Stomach (tissue), 9 donors: ENCODE data around the gene RND1. TPM values are rescaled to one million over a fixed set of nuclear protein-coding genes. Genes with fewer than 3 reads are reported as not detected.
"Not testable (repeated sequence)": the region's sequence is repeated elsewhere in the genome, so short reads cannot be mapped to it uniquely, and the experiment has no call there.

ENCODE experiments used
- DNase-seq, 2 donors: peaks; one replicate each; pipeline versions ENCODE4 v3.0.0 to v3.0.0-alpha.2; 2013 to 2019
- H3K27ac ChIP-seq, 5 donors: fragments of 200-600 bp in 4 of 5; sonication (generic) in 4 of 5; one replicate each; pipeline ENCODE4 v1.5.1; 2013 to 2019; ENCODE audit warnings: mild to moderate bottlenecking in 1 of 5, moderate library complexity in 1 of 5
- H3K27me3 ChIP-seq, 3 donors: fragments of 200-600 bp; sonication (generic); one replicate each; pipeline ENCODE4 v1.5.1; 2017 to 2019; ENCODE audit warnings: mixed run types in 1 of 3
- H3K36me3 ChIP-seq, 4 donors: fragments of 200-600 bp; sonication (generic); 1 replicate in 3 of 4; 2 replicates in 1 of 4; pipeline ENCODE4 v1.5.1; 2016 to 2019
- H3K4me1 ChIP-seq, 4 donors: fragments of 200-600 bp; sonication (generic); one replicate each; pipeline ENCODE4 v1.5.1; 2016 to 2019
- H3K4me3 ChIP-seq, 4 donors: fragments of 200-600 bp; sonication (generic) in 3 of 4; one replicate each; pipeline ENCODE4 v1.5.1; 2016 to 2019; ENCODE audit warnings: mild to moderate bottlenecking in 1 of 4
- H3K9me3 ChIP-seq, 4 donors: fragments of 200-600 bp; sonication (generic); one replicate each; pipeline ENCODE4 v1.5.1; 2016 to 2019
- EP300 ChIP-seq: sonication (generic); formaldehyde crosslinking; IDR thresholded peaks from one replicate; pipeline ENCODE4 v1.6.1; 2017; ENCODE audit warnings: antibody characterized with exemption
- POLR2A ChIP-seq, 4 donors: fragments of 450-650 bp; IDR thresholded peaks; one replicate each; pipeline ENCODE4 v1.6.1; 2016; ENCODE audit warnings: antibody characterized with exemption in 4 of 4, control low read depth in 2 of 4, mild to moderate bottlenecking in 1 of 4, moderate library complexity in 1 of 4
- POLR2AphosphoS5 ChIP-seq, 3 donors: sonication (generic); formaldehyde crosslinking; IDR thresholded peaks; one replicate each; pipeline ENCODE4 v1.6.1; 2016; ENCODE audit warnings: antibody characterized with exemption in 3 of 3
- WGBS, 5 donors: extraction: QIAGEN DNeasy Blood & Tissue Kit in 3 of 5; methylation state at CpG; one replicate each; pipeline versions ENCODE4 v1.1.5 to v1.1.7; 2013 to 2018; 5-methylcytosine and 5-hydroxymethylcytosine counted together
- intact Hi-C: fragments of 100-400 bp; cut with DNase I; formaldehyde crosslinking; loops from one replicate; pipeline ENCODE4 v1.15.1; 2023; ENCODE audit warnings: low total_unique reads
- polyA plus RNA-seq, 3 donors: library from polyadenylated mRNA; stranded (reverse); fragments of 200-250 nt; gene quantifications; one replicate each; pipeline ENCODE4 v1.2.3, GENCODE V29; 2013
- total RNA-seq, 5 donors: library from RNA; depleted of rRNA; stranded (reverse); fragments of >200 nt; gene quantifications; one replicate each; pipeline versions ENCODE4 v1.1.0 to v1.2.3, GENCODE V29; 2014 to 2016
- TF ChIP-seq, protein P1 (sequence below), 7 experiments: fragments of 450-650 bp in 4 of 7; fragments of 200-600 bp in 3 of 7; sonication (generic) in 3 of 7; IDR thresholded peaks; one replicate each; pipeline ENCODE4 v1.5.1; 2016 to 2019; ENCODE audit warnings: antibody characterized with exemption in 7 of 7, control low read depth in 2 of 7, mild to moderate bottlenecking in 1 of 7
- donor health status: healthy with polysubstance abuse.
- donor health status: Bipolar disorder and iron deficiency.
- donor health status: healthy.

RND1 gene
- total and polyA plus RNA-seq, 8 donors: 3.5 to 21.0 (median 12.2) TPM; not detected in 1

DNA sequence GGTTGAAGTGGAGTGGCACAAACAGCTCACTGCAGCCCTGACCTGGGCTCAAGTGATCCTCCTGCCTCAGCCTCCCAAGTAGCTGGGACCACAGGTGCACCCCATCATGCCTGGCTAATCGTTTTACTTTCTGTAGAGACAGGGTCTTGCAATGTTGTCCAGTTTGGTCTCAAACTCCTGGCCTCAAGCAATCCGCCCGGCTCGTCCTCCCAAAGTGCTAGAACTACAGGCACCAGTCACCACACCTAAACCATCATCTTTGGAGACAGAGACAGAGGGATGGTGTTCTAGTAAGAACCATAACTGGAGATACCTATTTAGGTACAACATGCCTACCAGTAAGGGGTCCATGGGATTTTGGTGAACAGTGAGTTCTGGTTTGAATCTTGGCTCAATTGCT, 11.2 kb downstream of the RND1 start:
- no peak for DNase-seq
- no peaks in the 10 kb centered on the region for H3K27me3 ChIP-seq
- peaks cover 18 to 33% (median 30%) of the 10 kb centered on the region in 4 donors for H3K4me1 ChIP-seq
- H3K27ac ChIP-seq: no peak overlapping the region
- 85 to 93% (median 88%) methylated on average over 4 of the region's 4 CpGs for WGBS, 5 donors
- intact Hi-C loops: no loop called here
- no peak overlapping the region for H3K4me3 ChIP-seq
- no peak for TF ChIP-seq POLR2A (IDR thresholded peaks at IDR 0.05)
- no peak for TF ChIP-seq EP300
- H3K9me3 ChIP-seq: no peaks in the 10 kb centered on the region
- H3K36me3 ChIP-seq: peaks cover 3 to 30% (median 20%) of the 10 kb centered on the region in 4 donors

DNA sequence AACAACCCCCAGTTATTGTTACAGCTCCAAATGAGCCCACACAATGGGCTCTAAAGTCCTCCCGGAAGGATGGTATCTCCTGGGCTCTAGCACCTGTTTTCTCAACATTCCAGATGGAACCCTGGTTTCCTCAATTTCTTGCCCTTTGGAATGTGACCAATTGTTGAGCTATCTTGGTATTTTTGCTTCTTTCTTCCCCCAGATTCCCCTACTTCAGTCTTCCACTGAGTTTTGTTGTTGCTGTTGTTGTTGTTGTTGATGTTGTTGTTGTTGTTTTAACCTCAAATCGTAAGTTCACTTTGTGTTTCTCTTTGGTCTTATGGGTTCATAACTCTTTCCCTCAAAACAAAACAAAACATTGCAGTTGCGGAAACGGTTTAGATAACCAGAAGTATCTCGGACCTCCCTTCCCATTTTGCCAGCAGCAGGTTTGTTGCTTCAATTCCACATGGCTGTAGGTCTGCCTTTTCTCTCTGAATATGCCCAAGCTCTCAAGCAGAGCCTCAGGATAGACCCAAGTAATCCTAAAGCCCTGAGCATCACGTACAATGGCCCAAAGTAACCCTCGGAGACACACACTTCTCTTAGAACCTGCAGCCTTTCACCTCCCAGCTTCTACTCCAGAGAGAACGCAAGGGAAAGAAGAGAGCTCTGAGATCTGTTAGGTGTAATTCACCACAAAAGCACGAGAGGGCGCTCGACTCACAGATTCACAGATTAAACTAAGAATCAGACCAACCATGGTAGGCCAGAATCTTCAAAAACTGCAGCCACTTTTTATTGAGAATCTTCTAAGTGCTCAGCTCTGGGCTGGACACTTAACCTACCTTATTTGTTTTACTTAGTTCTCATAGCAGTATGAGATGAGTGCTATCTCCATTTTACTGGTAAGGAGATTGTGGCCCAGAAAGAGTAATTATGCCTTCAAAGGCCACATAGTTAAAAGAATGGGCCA, 12.7 kb downstream of the RND1 start:
- H3K4me1 ChIP-seq: peaks cover 18 to 43% (median 36%) of the 10 kb centered on the region in 4 donors
- H3K9me3 ChIP-seq: no peaks in the 10 kb centered on the region
- 0 to 1% (median 0%) methylated on average over 11 of the region's 11 CpGs for WGBS, 5 donors
- peak; percentile 95 to 96 for DNase-seq
- intact Hi-C loops: no loop called here
- H3K4me3 ChIP-seq: peak overlapping the region; percentile 64 to 98 (median 96)
- H3K27me3 ChIP-seq: no peaks in the 10 kb centered on the region
- TF ChIP-seq, protein P1, sequence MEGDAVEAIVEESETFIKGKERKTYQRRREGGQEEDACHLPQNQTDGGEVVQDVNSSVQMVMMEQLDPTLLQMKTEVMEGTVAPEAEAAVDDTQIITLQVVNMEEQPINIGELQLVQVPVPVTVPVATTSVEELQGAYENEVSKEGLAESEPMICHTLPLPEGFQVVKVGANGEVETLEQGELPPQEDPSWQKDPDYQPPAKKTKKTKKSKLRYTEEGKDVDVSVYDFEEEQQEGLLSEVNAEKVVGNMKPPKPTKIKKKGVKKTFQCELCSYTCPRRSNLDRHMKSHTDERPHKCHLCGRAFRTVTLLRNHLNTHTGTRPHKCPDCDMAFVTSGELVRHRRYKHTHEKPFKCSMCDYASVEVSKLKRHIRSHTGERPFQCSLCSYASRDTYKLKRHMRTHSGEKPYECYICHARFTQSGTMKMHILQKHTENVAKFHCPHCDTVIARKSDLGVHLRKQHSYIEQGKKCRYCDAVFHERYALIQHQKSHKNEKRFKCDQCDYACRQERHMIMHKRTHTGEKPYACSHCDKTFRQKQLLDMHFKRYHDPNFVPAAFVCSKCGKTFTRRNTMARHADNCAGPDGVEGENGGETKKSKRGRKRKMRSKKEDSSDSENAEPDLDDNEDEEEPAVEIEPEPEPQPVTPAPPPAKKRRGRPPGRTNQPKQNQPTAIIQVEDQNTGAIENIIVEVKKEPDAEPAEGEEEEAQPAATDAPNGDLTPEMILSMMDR (IDR thresholded peaks at IDR 0.05): peak in 5 of 7 experiments; percentile 83 to 98 (median 92)
- TF ChIP-seq POLR2A (IDR thresholded peaks at IDR 0.05): peak in 1 of 4 donors; percentile 2
- peak in 1 of 3 donors; percentile 58 for TF ChIP-seq POLR2AphosphoS5 (IDR thresholded peaks at IDR 0.05)
- TF ChIP-seq EP300: no peak
- peaks cover 3 to 30% (median 22%) of the 10 kb centered on the region in 4 donors for H3K36me3 ChIP-seq
- H3K27ac ChIP-seq: peak overlapping the region; percentile 53 to 94 (median 91)

DNA sequence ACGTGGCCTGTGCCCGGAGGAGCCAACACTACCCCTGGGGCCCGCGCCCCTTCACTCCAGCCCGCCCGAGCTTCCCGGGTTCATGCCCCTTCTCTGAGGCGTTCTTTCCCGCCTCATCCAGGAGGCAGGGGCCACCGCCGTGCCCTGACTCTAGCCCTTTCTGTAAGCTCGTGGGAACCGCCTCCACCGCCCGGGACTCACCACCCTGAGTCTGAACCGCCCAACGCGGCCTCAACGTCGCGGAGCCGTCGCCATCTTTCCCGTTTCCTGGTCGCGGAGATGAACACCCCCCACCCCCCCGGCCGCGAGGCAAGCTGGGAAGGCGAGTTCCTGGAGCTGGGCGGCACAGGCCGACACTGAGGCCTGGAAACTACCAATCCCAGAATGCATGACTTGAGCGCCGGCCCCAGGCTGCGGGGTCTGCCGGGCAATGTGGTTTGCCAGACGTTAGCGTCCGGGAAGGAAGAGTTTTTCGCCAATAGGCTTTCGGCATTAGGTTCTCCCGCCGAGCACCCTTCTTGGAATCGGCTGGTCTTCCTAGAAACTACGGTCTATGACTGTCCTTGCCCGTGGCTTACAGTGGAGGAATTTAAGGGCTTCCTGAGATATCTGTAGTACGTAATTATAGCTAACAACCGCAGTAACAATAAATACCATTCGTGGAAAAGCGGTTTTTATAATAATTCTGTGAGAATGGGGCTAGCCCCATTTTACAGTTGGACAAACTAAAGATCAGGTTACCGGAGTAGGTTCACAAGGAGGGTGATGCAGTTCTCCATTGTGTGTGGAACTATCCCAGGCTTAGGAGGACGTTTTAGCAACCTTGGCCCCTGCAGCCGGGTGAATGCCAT, 13.6 kb downstream of the RND1 start, which contains the start of gene DDX23:
TSS of gene DDX23 (minus strand) at position 281 of the 851 bp plus-strand sequence. CDS start 6,381 bp downstream, outside the sequence.
- Histone ChIP-seq H3K4me1 (peaks cover 18 to 51% (median 38%) of the 10 kb centered on the region in 4 donors), H3K4me3 (peak within 1 kb of the TSS; percentile 64 to 98 (median 96)), H3K27me3 (no peaks in the 10 kb centered on the region), H3K27ac (peak within 1 kb of the TSS; percentile 76 to 94 (median 91)), H3K9me3 (no peaks in the 10 kb centered on the region), H3K36me3 (peaks cover 0 to 27% (median 17%) of the 10 kb centered on the region in 4 donors)
- intact Hi-C loops: no loop called here
- TF ChIP-seq POLR2AphosphoS5 (IDR thresholded peaks at IDR 0.05) (peak; percentile 62 to 92 (median 65)), POLR2A (IDR thresholded peaks at IDR 0.05) (no peak), EP300 (peak; percentile 78)
- TF ChIP-seq, protein P1 (IDR thresholded peaks at IDR 0.05): peak in 1 of 7 experiments; percentile 25
- WGBS, 5 donors: 0 to 1% (median 0%) methylated on average over 36 to 53 of the region's 53 CpGs
- DNase-seq: peak; percentile 94 to 99

DNA sequence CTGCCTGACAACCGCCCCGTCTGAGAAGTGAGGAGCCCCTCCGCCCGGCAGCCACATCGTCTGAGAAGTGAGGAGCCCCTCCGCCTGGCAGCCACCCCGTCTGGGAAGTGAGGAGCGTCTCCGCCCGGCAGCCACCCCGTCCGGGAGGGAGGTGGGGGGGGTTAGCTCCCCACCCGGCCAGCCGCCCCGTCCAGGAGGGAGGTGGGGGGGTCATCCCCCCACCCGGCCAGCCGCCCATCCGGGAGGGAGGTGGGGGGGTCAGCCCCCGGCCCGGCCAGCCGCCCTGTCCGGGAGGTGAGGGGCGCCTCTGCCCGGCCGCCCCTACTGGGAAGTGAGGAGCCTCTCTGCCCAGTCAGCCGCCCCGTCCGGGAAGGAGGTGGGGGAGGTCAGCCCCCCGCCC, 23.6 kb downstream of the RND1 start:
- H3K4me3 ChIP-seq, DNase-seq, H3K9me3 ChIP-seq, H3K4me1 ChIP-seq, H3K27me3 ChIP-seq, H3K27ac ChIP-seq, intact Hi-C loops: not testable (repeated sequence)
- peaks cover 63 to 92% (median 88%) of the 10 kb centered on the region in 4 donors for H3K36me3 ChIP-seq
- 93 to 100% (median 98%) methylated on average over 1 to 25 of the region's 29 CpGs; no CpG with 5 or more reads in 1 of the 5 donors for WGBS, 5 donors

DNA sequence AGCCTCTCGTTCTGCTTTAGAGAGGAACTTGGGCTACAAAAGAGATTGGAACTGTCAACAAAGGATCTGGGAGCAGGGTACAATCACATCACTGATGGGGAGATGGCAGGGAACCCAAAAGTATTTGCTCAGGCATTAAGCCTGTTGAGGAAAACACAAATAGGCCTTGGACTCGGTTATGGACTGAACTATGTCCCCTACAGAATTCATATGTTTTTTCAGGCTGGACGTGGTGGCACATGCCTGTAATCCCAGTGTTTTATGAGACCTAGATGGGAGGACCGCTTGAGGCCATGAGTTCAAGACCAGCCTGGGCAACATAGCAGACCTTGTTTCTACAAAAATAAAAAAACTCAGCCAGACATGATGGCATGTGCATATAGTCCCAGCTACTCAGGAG, 27.6 kb downstream of the RND1 start:
- peaks cover 79 to 97% (median 94%) of the 10 kb centered on the region in 4 donors for H3K36me3 ChIP-seq
- no peaks in the 10 kb centered on the region for H3K27me3 ChIP-seq
- no peak overlapping the region for H3K4me3 ChIP-seq
- WGBS, 5 donors: 78 to 84% (median 83%) methylated on average over 4 of the region's 4 CpGs
- H3K9me3 ChIP-seq: no peaks in the 10 kb centered on the region
- no peak for DNase-seq
- H3K27ac ChIP-seq: no peak overlapping the region
- intact Hi-C loops: no loop called here
- no peaks in the 10 kb centered on the region for H3K4me1 ChIP-seq
- TF ChIP-seq POLR2AphosphoS5 (IDR thresholded peaks at IDR 0.05): no peak
- no peak for TF ChIP-seq POLR2A (IDR thresholded peaks at IDR 0.05)
- no peak for TF ChIP-seq EP300
- TF ChIP-seq, protein P1 (IDR thresholded peaks at IDR 0.05): no peak
